Limb (tissue), 2 donors: ENCODE measurements around the gene KRT79.
"Not testable (repeated sequence)": the region's sequence is repeated elsewhere in the genome, so short reads cannot be mapped to it uniquely, and the experiment has no call there.

Source experiments
- DNase-seq, 2 donors: peaks; one replicate each; pipeline ENCODE4 v3.0.0-alpha.2; 2016; ENCODE audit errors: extremely low spot score in 2 of 2

The KRT79 gene

DNA sequence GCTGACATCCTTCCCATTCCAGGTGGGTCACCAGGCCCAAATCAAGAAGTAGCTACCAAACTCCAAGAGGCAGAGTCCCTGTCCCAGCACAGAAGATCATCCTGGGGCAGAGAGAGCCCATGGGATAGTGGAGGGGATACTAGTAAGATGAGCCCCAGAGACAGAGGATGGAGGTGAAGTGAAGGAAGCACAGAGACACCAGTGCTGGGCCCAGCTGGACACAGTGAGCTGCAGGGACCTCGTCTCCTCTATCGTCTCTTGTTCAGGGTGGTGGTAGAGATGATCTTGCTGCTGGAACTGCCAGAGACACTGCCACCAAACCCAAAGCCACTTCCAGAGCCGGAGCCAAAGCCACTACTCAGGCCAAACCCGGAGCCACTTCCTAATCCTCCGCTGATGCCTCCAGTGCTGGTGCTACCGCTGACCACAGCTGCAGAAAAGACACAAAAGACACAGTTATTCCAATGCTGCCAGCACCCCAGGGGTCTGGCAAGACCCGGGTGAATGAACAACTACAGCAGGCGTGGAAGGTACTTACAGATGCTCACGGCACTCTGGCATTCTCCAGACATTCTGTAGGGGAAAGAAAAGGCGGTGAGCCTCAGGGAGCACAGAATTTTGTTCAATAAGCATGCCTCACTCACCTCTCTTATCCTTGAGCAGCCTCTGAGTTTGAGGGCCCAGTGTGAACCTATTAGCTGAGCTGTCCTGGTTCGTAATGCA lies 27.1 kb downstream of the KRT79 start:
- no peak for DNase-seq

DNA sequence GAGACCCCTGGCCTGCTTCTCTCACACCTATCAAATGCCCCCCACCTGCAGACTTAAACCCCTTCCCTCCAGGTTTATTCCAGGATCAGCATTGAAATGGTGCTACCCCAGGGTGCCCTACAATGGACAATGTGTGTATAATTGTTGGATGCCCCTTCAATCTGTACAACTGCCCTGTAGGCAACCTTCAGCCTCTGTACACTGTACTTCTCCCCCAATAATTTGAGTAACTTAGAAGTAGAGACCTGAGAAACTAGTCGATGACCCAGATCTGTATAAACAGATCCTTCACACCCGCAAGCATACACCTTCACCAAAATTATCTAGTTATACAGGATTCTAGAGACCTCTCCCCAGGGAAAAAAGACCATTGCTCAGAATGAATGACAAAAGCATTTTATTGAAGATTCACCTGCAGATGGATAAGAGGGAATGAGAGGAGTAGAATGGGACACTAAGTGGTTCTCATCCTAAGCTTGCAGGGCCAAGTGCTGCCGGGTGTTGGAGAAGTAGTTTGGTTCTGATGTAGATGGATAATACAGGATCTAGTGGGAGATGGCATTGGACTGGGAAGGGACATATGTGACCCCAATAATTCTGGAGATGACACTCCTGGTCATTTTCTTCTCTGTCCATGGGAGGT lies 27.8 kb downstream of the KRT79 start:
- no peak for DNase-seq

DNA sequence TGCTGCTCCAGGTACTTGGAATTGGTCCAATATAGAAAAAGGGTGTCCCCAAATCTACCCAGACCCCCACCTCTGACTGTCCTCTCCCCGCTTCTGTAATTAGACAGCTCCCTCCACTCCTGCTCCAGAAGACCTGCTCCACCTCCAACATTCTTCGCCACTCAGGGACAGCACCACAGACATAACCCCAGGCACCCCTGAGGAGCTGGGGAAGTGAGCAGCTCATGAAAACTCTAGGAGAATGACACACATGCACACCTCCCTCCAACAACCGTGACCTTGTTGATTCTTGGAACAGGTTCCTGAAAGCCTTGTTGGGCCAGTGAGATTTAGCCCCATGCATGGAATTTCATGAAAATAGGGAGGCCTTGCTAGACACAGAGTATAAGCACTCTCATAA lies 28.4 kb downstream of the KRT79 start:
- DNase-seq: no peak

DNA sequence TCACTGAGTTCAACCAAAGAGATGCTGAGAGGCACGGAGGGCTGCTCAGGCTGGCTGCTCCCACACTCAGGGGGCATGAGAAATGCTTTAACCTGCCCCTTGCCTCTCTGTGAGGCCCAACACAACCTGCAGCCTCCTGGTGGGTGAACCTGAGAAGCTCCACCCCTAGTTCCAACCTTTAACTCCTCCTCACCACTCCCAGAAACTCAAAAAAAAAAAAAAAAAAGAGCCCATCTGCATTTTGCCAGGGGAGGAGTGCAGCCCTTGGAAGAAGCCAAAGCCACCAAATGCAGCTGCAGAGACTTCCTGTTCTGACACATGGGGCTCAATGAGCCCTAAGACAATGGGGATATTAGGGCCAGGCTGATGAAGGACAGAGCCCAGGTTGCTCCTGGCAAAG lies 29.1 kb downstream of the KRT79 start:
- DNase-seq: no peak

DNA sequence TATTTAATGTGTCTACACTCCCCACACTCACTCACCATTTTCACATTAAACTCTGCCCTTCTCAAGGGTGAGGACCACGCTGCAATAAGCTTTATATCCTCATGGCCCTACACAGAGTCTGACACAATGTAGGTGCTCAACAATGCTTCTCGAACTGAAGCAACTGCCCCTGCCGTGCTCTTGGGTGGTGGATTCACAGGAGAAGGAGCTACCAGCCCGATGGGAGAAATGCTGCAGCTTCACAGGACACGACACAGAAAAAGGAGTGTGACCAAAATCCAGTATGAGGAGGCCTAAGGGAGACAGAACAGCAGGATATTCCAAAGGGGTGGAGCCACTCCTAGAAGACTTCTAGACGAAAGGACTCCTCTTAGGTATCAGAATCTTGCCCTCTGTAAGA lies 31.7 kb downstream of the KRT79 start:
- DNase-seq: no peak

DNA sequence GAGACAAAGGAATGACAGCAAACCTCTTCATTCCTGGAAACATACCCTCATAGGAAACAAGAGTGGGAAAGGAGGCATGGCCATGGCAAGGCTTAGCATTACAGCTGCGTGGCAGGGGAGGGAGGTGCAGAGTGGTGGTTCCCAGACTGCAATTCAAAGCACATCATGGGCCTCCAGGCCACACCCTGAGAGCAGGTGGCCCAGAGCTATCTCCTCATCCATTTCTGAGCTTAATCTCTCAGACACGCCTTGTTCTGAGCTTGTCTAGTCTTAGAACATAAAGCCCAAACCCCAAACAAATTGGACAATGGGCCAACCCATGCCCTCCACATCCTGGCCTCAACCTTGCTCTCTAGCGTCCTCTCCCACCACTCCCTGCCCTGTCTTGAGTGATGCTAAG lies 32.3 kb downstream of the KRT79 start:
- no peak for DNase-seq

DNA sequence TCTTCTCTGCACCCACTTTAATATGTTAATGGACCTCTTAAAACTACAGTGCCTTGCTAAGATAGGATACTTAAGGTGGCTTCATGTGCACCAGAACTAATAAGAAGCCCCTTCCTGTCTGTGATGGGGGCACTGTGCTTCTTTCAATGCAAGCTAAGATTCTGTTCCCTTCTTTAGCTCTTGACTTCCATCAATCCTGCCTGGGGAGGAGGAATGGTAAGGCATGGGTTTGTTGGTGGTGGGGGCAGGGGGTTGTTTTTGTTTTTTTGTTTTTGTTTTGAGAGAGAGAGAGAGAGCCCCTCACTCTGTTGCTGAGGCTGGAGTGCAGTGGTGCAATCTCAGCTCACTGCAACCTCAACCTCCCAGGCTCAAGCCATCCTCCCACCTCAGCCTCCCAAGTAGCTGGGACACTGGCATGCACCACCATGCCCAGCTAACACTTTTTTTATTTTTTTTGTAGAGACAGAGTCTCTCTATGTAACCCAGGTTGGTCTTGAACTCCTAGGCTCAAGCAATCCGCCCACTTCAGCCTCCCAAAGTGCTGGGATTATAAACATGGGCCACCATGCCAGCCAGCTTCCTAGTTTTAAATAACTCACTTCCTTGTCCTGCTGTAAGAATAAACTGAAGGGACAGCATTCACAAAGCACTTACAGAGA lies 33.7 kb downstream of the KRT79 start:
- no peak for DNase-seq

DNA sequence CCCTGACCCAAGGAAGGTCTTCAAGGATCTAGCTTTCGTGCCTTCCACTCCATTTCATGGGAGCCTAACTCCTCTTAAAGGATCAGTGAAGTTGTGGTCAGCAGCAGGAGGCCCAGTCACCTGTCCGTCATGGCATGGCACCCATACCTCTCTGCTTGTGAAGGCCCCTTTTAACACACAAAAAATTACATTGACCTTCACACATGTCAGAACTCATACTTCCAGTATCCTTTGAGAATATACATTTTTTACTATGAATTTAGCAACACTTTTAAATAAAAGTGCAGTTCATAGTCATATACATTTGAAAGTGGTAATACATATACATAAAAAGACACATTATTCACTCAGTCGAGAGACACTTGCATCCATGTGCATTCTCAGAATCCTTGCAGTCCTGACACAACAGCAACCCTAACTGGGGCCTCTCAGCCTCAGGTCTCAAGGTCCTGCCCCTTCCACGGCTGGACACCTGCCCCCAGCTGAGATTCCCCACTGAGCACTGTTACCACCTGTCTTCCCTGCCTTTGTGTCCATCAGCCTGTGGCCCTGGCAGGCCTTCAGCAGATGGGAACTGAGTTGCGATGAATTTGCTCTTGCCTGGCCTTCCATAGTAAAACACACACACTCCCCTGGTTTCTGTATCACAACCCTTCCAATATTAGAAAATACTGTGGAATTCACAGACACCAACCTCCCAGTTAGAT lies 34.5 kb downstream of the KRT79 start:
- no peak for DNase-seq

DNA sequence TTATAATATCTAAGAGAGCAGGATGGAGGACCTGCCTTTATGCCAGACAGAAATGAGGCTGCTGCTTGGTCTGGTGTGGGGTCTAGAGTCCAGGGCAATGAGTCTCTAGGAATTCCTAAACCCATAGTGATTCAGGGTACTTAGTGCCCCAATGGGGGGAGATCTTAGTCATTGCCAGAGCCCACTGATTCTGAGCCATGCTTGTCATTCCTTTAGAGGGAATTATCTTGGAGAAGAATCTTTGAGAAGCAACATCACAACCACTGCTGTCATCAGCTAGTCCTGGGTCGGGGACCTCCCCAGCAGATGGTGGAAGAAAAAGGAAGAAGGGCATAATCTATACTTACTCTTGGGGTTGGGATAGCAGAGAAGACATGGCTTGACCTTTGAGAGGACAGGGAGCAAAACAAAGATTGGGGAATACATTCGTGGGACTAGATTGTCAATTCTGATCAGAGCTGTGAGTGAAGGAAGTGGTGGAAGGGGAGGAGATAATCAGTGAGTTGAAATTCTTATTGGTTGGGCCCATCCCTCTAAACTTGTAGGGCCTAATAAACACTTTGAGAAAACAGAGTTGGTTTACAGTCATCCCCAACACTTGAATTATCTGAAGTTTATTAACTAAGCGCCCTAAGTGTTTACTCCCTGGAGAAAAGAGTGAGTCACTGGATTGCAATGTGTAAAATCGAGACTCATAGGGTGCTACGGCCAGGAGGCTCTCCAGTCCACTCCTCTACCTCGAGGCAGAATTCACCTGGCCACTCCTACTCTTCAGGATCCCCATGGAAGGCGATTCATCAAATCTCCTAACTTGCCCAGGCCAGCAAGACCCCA lies 35.2 kb downstream of the KRT79 start:
- DNase-seq: no peak

DNA sequence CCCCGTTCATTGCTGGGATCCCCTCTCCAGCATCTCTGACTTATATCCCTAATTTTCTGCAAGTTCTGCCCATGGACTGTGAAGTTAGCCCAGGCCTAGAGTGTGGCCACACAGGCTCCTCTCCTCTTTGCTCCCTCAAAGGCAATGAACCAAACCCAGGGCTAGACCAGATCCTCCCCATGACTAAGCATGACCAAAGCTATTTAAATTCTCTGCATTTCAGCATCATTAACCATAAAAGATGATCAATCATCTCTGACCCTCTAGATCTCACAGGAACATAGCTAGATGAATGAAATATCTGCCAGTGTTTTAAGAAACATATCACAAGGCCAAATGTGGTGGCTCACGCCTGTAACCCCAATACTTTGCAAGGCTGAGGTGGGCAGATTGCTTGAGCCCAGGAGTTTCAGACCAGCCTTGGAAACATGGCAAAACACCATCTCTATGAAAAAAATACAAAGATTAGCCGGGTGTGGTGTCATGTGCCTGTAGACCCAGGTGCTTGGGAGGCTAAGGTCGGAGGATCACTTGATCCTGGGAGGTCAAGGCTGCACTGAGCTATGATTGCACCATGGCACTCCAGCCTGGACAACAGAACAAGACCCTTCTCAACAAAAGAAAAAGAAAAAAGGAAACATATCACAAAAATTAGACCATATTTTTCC lies 36.0 kb downstream of the KRT79 start:
- DNase-seq: no peak

DNA sequence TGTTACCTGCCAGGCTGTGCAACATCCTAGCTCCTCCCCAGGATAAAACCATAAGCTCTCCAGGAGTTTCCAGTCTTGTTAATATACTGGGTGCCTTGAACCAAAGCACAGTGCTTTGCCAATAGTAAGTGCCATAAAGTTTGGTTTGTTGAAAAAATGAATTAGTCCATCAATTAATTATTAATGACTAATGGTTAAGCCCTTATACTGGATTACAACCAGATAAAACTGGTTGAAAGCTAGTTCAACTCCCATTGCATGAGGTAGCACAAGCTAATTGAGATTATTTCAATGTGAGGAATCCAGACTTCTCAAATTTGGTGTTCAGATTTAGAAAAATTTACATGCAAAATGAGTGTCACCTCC lies 36.6 kb downstream of the KRT79 start:
- no peak for DNase-seq

DNA sequence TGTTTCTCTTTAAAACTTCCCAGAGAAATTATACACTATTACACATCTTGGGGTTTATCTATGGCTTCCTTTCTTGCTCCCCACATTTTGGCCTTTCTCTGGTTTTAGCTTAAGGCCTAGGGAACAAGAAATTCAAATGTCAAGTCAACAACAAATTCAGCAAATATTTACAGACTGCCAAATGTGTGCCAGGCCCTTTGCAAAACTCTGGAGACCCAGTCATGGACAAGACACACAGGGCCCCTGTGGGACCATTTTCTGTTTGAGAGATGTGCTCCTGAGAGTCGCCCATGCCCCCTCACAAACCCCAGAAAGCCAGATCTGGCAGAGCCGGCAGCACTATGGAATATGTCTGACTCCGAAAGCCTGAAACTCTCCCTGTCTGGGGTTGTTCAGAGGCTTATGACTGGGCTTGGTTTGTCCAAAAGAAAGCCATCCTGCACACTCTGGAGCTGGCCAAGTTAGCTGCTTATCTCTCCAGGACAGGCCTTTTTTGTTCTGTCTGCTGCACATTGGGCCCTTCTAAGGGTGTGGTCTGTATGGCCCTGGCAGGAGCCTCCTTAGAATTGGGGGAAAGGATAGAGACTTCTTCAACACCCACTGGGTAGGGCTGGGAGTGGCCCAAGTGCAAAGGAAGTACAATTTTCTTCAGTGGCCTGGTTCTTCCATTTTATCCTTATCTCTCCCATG lies 37.1 kb downstream of the KRT79 start:
- DNase-seq: no peak

DNA sequence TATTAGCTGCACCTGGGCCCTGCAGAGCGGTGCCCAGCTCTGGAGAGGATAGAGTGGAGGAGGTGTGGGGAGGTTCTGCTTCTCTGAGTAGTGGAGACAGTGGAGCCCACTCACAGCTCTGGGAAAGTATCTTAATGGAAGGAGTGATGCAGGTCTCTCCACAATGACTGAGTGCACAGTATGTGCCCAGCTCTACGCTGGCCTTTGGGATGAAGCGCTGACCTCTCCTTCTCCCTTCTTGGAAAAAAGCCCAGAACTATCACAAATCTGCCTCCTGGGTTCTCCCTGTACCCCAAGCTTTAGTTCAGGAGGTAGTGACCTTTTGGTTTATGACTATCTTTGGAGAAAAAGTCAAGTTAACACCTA lies 37.7 kb downstream of the KRT79 start:
- DNase-seq: no peak

DNA sequence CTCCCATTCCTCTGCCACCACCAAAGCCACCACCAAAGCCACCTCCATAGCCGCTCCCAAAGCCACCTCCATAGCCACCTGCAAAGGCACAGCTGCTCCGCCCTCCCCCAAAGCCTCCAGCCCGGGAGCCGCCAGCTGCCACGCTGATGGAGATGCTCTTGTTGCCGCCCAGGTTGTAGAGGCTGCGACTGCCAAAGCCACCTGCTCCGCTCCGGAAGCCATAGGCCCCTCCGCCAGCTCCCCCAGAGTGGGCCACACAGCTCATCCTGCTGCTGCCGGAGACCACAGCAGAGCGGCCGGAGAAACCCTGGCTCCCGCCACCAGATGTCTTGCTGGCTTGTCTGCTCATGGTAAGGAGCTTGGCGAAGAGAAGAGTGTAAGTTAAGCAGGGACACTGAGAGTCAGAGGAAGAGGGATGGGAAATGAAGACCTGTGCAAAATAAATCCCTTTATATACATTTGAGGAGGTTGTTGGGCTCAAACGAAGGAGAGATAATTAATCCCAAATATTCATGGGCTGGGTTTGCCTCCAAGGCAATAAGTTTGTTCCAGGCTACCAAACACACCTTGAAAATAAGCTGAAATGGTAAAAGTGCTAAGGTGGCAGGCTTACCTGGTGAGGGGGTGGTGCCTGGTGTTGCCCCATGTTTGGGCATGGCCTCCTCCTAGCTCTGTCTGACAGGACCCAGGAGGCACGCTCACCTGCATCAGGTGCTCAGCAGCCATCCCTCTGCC lies 38.2 kb downstream of the KRT79 start, which contains the start of gene KRT3:
TSS of gene KRT3 (minus strand) at position 424 of the 735 bp plus-strand sequence. CDS start at position 349, 75 bp downstream.
- no peak for DNase-seq

DNA sequence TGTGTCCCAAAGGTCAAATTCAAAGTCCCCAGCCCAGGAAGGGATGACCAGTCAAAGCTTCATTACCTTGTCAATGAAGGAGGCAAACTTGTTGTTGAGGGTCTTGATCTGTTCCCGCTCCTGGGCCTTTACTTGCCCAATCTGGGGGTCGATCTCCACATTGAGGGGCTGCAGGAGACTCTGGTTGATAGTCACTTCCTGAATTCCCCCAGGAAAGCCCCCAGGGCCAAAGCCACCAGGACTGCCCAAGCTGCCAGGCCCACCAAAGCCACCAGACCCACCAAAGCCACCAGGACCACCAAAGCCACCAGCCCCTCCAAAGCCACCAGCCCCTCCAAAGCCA lies 38.8 kb downstream of the KRT79 start:
- not testable (repeated sequence) for DNase-seq

DNA sequence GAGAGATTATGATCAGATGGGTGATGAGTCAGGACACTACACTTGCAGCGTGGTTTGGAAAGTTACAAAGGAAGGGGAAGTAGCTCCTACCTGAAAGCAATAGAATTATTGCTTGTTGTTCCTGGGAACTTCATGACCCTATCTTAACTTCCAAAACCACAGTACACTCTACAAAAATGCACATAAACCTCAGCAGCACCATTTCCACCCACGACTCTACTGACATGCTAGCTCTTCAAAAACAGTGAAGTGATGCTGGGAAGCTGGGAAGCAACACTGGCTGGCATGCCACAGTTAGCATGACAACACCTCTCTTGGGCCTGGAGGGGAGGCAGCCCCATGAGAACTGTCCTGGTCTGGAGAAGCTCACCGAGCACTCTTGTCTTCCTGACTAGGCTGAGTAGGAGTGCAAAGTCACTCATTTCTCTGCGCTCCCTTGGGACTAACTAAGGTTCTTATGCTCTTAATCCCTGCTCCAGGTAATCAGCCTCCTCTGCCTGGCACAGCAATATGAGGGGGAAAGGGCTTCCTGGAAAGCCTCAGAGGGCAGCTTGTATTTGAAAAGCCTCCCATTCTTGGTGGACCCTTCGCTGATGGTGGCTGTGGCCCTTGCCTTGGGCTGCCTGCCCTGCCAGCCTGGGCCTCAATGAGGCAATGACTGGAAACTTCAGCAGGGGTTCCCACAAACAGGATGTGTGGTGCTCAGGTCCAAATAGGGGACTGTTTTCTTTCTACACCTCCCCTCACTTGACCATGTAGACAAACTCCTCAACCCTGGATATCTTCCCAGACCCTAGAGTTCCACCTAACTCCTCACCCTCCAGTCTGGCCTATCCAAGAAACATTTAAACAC lies 39.4 kb downstream of the KRT79 start:
- no peak for DNase-seq

DNA sequence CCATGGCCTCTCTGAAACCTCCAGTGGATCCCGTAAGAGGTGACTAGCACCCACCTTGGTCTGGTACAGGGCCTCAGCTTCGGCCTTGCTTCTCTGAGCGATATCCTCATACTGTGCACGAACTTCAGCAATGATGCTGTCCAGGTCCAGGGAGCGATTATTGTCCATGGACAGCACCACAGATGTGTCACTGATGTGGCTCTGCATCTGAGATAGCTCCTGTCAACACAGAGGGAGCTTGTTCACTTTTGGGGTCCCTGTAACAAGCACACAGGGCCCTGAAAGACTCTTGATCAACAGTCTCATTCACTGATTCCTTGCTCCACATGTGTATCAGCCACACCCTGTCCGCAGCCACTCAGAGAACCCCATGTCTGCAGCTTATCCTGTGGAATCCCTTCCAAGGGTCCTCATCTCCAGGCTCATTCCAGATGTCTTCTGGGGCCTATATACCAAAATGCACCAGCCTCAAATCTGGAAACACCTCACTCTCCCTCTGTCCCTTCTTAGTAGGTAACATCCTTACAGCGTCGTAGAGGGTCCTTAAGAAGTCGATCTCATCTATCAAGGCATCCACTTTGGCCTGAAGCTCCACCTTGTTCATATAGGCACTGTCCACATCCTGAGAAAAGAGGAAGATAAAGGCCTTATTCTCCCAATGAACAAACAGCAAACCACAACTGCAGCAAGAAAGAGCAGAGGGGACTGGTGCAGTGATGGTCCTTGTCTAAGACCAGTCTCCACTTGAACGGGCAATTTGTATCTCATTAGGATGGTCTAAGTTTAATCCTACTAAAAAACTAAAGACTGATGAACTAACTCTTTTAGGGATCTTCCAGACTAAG lies 41.7 kb downstream of the KRT79 start:
- no peak for DNase-seq
